HG03469 (cell line): Measurements from ENCODE around the gene RGS19.
"Not testable (repeated sequence)": the region's sequence is repeated elsewhere in the genome, so short reads cannot be mapped to it uniquely, and the experiment has no call there.

Experiments used
- ATAC-seq: cut with Tn5 transposase; IDR thresholded peaks from one replicate; pipeline ENCODE4 v1.9.1; 2021; ENCODE audit warnings: mild to moderate bottlenecking, moderate library complexity, moderate number of reproducible peaks; ENCODE audit not compliant: unreplicated experiment

Gene RGS19, protein sequence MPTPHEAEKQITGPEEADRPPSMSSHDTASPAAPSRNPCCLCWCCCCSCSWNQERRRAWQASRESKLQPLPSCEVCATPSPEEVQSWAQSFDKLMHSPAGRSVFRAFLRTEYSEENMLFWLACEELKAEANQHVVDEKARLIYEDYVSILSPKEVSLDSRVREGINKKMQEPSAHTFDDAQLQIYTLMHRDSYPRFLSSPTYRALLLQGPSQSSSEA

GRCh38 chr20:64079273-64080012 is at the start of gene RGS19:
TSS of gene RGS19 (minus strand) at chr20:64079518. CDS start at chr20:64076886, 2,632 bp downstream.
- ATAC-seq: no peak

DNA sequence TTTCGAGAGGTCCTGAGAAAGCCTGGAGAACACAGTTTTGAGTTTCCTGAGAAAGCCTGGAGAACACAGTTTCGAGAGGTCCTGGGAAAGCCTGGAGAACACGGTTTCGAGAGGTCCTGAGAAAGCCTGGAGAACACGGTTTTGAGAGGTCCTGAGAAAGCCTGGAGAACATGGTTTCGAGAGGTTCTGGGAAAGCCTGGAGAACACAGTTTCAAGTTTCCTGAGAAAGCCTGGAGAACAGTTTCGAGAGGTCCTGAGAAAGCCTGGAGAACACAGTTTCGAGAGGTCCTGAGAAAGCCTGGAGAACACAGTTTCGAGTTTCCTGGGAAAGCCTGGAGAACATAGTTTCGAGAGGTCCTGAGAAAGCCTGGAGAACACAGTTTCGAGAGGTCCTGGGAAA is 44.2 kb upstream of the RGS19 start:
- not testable (repeated sequence) for ATAC-seq

GRCh38 chr20:64122927-64123326 is 43.6 kb upstream of the RGS19 start:
- ATAC-seq: not testable (repeated sequence)

DNA sequence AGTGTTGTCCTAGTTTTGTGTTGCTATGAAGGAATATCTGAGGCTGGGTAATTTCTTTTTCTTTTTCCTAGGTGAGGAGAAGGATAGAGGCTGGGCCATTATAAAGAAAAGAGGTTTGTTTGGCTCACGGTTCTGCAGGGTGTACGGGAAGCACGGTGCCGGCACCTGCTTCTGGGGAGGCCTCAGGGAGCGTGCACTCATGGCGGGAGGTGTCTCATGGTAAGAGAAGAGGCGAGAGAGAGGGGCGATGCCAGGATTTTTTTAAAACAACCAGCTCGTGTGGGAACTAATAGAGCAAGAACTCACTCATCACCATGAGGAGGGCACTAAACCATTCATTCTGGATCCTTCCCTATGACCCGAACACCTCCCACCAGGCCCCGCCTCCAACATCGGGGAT is 42.3 kb upstream of the RGS19 start:
- no peak for ATAC-seq

- no peak for ATAC-seq
Measured at GRCh38 chr20:64119681-64120341, 40.5 kb upstream of the RGS19 start.

- ATAC-seq: no peak
Measured at GRCh38 chr20:64119301-64119680, 40.0 kb upstream of the RGS19 start.

- ATAC-seq: not testable (repeated sequence)
Measured at GRCh38 chr20:64117432-64117777, 38.1 kb upstream of the RGS19 start.

DNA sequence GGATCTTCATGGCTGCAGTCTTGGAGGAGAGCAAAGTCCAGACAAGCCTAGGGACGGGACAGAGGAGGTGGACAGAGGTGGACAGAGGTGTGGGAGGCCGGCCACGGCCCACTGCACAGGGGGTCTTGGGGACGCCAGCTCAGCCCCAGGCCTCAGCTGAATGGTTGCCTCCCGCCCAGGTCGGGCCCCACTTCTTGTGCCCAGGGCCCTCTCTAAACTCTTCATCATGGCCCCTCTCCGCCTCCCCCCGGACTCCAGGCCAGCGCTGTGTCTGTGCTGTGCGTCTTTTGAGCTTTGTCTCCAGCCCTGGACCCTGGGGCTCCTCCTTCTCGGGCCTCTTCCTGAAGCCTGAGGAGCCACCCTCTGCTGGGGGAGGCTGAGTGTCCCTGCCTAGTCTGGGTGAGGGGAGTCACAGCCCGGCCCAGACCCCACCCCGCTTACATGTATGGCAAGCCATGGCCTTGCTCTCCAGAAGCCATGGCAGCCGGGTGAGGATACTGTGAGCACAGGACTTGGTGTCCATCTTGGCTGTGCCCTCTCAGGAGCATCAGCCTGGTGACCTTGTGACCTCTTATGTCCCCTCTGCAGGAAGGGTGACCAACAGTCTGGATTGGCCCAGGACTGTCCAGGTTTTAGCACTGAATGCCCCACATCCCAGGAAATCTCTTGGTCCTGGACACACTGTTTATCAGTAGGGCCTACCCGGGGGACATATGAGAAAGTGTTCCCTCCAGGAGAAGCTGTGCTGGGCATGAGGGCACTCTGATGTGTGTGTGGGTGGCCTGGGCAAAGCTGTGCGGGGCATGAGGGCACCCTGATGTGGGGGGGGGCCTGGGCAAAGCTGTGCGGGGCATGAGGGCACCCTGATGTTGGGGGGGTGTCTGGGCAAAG is 37.5 kb upstream of the RGS19 start:
- ATAC-seq: no peak

DNA sequence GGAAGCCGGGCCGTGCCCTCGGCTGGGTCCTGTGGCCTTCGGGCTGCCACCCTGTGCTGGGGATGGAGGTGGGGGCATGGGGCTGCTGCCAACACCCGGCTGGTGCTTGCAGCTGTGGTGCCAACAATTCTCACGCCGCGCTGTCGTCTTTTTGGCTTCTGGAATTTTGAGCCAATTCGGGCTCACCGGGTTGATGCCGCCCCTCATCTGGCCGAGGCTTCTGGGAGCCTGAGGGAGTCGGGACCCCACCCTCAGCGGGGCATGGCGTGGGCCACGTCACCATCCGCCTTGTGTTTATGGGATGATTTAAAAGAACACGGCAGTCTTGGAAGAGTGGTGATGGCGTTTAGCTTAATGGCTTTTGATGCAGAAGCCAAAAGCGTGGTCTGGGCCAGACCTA is 36.7 kb upstream of the RGS19 start:
- ATAC-seq: no peak

- no peak for ATAC-seq
Measured at GRCh38 chr20:64115171-64115911, 36.0 kb upstream of the RGS19 start.

DNA sequence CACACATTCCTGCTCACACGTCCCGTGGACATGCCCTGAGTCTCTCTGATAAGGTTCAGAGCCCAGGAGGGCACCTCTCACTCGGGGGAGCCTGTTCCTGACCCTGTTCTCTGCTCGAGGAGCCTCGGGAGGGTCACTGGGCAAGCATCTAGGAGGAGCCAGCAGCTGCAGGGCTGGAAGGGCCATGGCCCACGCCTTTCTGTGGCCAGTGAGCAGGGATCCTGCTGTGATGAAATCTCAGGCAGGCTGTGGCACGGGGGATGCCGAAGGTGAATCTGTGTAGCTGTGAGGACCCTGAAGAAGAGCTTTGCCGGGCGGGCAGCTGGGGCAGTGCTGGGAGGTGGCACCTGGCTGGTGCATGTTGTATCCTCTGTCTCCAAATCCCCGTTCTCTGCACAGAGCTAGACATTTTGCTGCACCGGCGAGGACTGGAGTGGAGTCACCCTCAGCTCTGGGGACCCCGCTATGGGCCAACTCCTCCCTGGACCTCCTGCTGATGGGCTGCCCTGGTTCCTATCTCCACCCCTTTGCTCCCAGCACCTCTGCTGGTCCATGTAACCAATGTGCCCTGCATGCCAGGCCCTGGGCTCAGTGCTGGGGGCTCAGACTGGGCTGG is 35.1 kb upstream of the RGS19 start:
- no peak for ATAC-seq

GRCh38 chr20:64113796-64114355 is 34.6 kb upstream of the RGS19 start:
- ATAC-seq: no peak

GRCh38 chr20:64113444-64113775 is 34.1 kb upstream of the RGS19 start:
- ATAC-seq: no peak

- ATAC-seq: no peak
Measured at GRCh38 chr20:64112691-64113443, 33.5 kb upstream of the RGS19 start.

- no peak for ATAC-seq
Measured at GRCh38 chr20:64111841-64112641, 32.7 kb upstream of the RGS19 start.

GRCh38 chr20:64110411-64111068 is 31.2 kb upstream of the RGS19 start:
- ATAC-seq: no peak

GRCh38 chr20:64109831-64110391 is 30.6 kb upstream of the RGS19 start:
- ATAC-seq: no peak
